GM04503 (cell line): Measurements from ENCODE around the gene CHRM4.
A peak's percentile ranks its signal among the peaks of the same experiment; 100 is the strongest.

Experiments
- DNase-seq: peaks from one replicate; pipeline ENCODE4 v3.0.0-alpha.2; 2012; ENCODE audit warnings: low read depth

Gene CHRM4

GRCh38 chr11:46367244-46367915, 24.2 kb downstream of the CHRM4 start:
- no peak for DNase-seq

- no peak for DNase-seq
Observed at GRCh38 chr11:46366661-46367161, 24.9 kb downstream of the CHRM4 start.

GRCh38 chr11:46366260-46366659, 25.3 kb downstream of the CHRM4 start:
- DNase-seq, result no peak

DNA sequence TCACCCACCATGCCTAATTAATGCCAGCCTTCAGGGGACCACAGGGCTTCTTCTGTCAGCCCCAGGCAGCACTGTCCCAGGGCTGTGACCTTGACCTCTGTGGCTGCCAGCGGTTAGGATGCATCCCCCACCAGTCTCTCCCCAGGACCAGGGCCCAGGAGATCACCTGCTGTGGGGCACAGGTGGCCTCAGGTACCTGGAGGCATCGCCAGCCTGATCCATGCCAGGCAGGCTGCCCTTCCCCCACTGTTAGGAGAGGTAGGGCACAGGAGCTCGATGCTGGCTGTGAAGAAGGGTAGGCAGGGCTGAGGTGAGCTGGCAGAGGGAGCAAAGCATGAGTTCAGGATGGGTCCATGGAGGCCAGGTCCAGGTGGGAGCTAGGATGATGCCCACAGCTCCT, 26.8 kb downstream of the CHRM4 start:
- DNase-seq, result no peak

GRCh38 chr11:46364056-46364455, 27.5 kb downstream of the CHRM4 start:
- DNase-seq, result no peak

GRCh38 chr11:46363455-46364005, 28.0 kb downstream of the CHRM4 start:
- DNase-seq, result no peak

DNA sequence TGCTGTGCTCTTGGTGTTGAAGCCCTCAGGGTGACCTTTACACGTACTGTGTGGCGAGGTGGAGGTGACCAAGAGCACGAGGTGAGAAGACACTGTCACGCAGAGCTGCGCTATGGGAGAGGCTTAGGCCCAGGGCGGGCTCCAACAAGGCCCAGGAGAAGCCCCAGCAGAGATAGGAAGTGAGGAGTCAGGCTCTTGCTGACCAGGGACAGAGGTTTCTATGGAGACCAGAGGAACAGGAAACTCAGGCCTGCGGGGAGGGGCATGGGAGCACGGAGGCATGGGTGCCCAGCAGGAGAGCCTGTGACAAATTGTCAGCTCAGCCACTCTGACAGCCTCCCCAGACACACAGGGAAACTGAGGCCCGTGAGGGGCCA, 28.6 kb downstream of the CHRM4 start:
- peak; percentile 63 for DNase-seq

DNA sequence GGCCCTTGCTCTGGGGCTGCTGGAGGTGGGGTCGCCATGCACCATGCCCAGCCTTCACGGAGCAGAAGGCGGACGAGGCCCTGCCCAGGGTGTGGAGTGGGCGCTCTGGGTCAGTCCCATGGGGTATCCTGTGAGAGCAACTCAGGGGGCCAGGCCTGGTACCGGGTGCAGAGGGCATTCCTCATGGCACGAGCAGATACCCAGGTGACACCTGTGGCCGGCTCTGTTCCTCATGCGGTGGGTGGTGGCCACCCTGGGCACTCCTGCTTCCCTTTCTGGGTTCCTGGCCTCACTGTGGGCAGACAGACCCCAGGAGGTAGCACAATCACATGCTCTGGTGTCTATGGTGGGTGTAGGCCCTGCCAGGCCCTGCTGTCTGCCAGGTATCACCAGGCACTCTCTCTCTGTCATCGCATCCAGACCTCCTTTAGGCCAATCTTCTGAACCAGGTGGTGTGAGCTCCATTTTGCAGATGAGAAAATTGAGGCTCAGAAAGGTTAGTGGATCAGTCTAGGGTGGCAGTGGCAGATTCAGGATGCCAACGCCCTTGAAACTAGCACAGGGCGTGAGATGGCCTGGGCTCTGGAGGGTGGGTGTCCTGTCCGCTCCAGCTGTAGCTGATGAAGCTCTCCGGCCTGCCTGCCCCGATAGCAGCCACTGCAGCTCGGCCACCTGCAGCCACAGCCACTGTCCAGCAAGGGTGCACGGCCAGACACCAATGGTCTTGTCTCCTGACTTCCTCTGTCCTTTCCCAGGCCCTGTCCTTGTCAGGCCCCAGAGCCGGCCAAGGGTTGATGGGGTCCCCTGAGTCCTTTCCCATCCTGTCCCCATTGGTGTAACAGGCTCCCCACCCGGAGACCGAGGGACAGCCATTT, 29.2 kb downstream of the CHRM4 start:
- no peak for DNase-seq

DNA sequence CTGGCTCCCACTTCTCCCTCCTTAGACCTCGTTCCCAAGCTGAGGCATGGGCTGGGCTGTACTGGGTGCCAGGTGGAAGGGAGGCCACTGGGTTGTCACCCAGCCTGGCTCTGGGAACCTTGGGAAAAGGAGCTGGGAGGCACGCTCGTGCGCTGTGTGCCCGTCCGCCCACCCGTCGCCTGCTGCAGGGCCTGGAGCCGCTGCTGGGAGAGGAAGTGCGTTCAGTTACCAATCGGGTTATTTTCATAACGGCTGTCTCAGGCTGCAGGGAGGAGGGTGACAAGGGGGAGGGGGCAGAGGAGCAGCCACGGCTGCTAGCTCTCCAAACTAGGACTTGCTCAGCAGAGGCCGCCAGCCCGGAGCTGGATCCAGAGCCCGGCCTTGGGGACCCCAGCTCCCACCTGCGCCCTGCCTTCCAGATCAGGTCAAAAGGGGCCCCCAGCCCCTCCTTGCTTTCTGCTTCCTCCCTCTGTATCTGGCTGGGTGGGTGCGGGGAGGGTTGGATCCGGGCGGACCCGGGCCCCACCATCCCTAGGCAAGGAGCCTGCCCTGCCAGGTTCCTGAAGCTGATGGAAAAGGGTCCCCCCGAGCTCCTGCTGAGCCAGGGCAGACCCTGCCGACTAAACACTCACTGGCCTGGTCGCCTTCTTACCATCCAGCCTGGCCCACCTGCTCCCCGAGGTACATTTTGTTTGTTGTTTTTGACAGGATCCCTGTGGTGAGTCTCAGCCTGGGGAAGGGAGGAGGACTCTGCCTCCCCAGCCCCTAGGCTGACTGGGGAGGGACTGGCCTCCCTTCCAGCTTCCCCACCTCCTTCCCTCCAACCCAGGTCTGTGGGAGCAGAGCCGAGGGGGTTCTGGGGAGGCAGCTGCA, 30.1 kb downstream of the CHRM4 start:
- DNase-seq, result no peak

DNA sequence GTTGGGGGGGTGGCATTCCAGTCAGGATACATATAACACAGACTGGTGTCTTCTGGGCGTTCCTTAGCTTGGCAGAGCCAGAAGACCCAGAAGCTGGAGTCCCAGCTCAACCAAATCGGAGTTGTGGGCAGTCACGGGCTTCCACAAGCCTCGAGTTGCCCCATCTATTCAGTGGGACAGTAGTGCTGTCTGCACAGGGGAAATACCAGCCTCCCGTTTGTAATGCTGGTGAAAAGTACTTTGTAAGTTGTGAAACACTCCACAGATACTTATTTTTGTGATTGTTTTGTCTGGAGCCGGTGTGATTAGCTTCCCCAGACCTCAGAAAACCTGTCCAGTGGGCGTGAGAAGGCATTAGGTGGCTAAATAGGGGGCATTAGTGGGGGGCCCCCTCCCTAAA, 30.7 kb downstream of the CHRM4 start:
- no peak for DNase-seq

- no peak for DNase-seq
Observed at GRCh38 chr11:46359953-46360352, 31.6 kb downstream of the CHRM4 start.

DNA sequence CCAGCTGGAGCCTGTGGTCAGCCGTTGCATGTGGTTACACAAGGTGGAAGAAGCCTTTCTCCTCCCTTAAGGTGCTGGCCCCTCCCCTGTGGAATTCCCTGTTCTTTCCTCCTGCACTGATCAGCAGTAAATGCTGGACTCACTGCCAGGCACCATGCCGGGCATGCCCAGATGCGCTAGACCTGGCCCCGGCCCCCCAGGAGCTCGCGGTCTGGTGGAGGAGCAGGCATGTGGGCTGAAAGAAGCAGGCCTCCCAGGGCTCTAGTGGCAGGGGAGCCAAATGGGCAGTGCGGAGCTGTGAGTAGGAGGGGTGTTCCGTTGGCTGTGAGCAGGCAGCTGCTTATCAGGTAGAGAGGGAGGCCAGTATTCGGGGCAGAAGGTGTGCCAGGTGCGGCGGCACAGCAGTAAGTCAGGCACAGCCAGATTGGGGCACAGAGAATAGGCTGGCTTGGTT, 34.1 kb downstream of the CHRM4 start:
- no peak for DNase-seq

- no peak for DNase-seq
Observed at GRCh38 chr11:46356924-46357482, 34.6 kb downstream of the CHRM4 start.

DNA sequence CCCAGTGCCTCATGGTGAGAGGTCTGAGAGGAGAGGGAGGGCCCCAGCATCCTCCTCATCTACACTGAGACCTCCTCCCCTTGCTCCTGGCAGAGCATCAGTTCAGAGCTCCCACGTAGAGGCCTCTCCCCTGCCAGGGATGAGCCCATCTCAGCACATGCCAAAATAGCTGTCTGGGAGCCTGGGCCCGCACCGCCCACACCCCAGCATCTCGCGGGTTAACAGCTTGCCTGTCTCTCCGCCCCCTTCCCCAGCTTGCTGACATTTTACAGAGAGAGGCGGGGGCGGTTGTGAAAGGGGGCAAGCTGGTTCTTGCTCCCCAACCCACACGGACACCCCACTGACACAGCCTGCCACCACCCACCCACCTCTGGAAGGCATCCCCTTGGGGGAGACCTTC, 37.9 kb downstream of the CHRM4 start:
- no peak for DNase-seq

DNA sequence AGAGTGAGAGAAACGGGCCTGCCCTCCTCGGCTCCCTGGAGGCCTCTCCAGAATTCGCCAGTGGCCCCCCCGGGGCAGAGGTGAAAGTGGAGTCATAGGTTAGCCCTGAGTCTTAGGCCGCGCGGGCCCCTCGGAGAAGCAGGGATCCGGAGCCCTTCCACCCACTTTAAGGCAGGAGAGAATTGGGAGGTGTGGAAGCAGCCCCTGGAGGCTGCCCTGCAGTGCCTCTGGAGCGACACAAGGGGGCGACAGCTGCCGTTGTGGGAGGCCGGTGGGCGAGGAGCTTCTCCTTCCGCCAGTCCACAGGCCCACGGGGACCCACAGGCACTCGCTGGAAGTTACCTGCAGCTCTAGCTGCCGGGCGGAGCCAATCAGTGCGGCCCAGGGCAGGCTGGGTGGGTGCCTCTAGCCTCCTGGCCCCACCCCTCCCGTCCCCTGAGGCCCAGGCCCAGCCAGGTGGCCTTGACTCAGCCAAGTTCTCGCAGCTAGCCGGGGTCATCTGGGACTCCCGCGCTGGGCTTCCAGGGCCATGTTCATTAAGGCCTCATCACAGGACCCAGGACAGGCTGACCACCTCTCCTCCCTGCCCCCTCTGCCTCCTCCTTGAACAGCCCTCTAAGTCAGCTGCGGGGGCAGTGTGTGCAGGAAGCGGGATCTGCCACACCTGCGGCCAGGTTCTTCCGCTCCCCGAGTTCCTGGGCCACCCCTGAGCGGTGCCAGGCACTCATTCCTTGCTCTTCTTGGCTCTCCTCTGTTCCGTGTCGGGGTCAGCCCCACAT, 39.3 kb downstream of the CHRM4 start:
- DNase-seq, result no peak

GRCh38 chr11:46351606-46352005, 40.0 kb downstream of the CHRM4 start:
- DNase-seq, result no peak

- DNase-seq, result no peak
Observed at GRCh38 chr11:46351148-46351547, 40.4 kb downstream of the CHRM4 start.

DNA sequence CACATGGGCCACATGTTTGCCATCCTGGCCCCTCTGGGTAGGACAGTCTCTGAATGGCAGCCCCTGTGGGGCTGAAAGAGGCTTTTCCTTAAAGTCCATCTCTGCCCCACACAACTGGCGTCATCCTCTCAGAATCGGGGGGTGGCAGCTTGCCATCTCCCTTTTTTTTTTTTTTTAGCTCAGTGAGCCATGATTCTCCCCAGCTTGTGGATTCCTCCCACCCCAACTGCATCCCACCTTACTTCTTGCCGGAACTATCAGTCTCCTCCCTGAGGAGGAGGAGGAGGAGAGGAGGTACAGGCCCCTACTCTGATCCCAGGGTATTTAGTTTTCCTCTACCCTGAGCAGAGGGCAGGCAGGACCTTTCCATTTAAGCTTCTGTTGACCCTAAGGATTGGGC, 40.9 kb downstream of the CHRM4 start:
- DNase-seq, result no peak

- no peak for DNase-seq
Observed at GRCh38 chr11:46348566-46349401, 42.8 kb downstream of the CHRM4 start.
